Measurements from ENCODE around the gene NT5M.
"Not testable (repeated sequence)": the region's sequence is repeated elsewhere in the genome, so short reads cannot be mapped to it uniquely, and the experiment has no call there.

NT5M gene

DNA sequence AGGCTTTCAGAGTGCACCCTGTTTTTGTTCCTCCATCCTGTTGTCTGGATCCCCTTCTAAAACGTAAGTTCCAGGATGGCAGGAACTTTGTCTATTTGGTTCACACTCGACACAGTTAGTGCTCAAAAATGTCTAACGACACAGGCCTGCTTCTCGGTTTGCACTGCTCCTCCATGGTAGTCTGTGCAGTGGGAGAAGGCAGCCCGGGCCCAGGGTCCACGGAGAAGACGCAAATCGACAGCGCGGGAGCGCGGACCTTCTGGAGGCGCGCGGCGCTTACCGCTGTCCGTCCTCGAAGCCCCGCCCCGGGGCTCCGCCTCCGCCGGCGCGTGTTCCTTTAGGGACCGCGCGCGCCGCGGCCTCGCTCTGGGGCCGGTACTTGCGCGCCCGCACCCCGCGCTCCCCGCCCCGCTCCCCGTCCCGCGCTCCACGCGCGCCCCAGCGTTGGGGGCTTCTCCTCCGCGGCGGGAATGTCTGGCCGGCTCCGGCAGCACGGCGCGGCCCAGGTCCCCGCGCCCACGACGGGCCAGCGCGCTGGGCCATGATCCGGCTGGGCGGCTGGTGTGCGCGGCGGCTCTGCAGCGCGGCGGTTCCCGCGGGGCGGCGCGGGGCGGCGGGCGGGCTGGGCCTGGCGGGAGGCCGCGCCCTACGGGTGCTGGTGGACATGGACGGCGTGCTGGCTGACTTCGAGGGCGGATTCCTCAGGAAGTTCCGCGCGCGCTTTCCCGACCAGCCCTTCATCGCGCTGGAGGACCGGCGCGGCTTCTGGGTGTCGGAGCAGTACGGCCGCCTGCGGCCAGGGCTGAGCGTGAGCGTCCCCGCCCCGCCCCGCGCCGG lies at the start of gene NT5M:
TSS of gene NT5M (plus strand) at position 364 of the 837 bp plus-strand sequence. CDS start at position 542, 178 bp downstream.
- H3K4me1 ChIP-seq (ENCODE audit: control insufficient read depth, insufficient read depth, low read length): peaks cover 5% of the 10 kb centered on the region
- H3K36me3 ChIP-seq (ENCODE audit: control insufficient read depth, insufficient read depth, low read length): no peaks in the 10 kb centered on the region
- H3K27me3 ChIP-seq (ENCODE audit: control insufficient read depth, insufficient read depth, low read length): no peaks in the 10 kb centered on the region
- H3K9ac ChIP-seq (ENCODE audit: low read length): no peak within 1 kb of the TSS
- peak within 1 kb of the TSS; percentile 72 for H3K27ac ChIP-seq (ENCODE audit: low read depth, low read length)
- H3K4me3 ChIP-seq (ENCODE audit: low read length): peak within 1 kb of the TSS; percentile 80

DNA sequence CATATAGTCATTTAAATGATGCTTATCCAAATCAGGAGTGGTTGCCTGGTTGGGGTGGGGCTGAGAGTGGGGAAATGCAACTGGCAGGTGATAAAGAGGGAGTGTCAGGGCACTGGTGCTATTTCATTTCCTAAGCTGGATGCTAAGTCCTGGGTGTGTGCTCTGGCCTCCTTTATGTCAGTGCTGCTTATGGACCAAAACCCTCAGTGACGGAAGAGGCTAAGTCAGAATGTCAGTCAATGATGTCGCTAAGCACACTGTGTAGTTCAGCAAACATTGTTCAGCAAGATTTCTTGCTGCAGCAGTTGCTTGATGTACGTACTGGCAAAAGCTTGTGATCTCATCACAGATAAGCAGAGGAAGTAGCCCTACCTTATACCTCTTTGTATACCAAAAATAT lies 49.8 kb upstream of the NT5M start:
- no peaks in the 10 kb centered on the region for H3K27me3 ChIP-seq (ENCODE audit: control insufficient read depth, insufficient read depth, low read length)
- H3K36me3 ChIP-seq (ENCODE audit: control insufficient read depth, insufficient read depth, low read length): peaks cover 26% of the 10 kb centered on the region
- no peak overlapping the region for H3K9ac ChIP-seq (ENCODE audit: low read length)
- H3K4me3 ChIP-seq (ENCODE audit: low read length): no peak overlapping the region
- no peak overlapping the region for H3K27ac ChIP-seq (ENCODE audit: low read depth, low read length)
- H3K4me1 ChIP-seq (ENCODE audit: control insufficient read depth, insufficient read depth, low read length): no peaks in the 10 kb centered on the region

DNA sequence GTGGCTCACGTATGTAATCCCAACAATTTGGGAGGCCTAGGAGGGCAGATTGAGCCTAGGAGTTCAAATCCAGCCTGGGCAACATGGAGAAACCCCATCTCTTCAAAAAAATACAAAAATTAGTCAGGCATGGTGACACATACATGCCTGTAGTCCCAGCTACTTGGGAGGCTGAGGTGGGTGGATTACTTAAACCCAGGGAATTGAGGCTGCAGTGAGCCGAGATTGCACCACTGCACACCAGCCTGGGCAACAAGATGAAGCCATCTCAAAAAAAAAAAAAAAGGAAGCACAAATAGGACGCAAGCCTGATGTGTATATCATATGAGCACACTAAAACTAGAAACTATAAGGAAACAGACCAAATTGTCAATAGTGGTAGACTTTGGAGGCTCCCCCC lies 49.1 kb upstream of the NT5M start:
- H3K36me3 ChIP-seq (ENCODE audit: control insufficient read depth, insufficient read depth, low read length): peaks cover 28% of the 10 kb centered on the region
- H3K9ac ChIP-seq (ENCODE audit: low read length): no peak overlapping the region
- no peak overlapping the region for H3K4me3 ChIP-seq (ENCODE audit: low read length)
- H3K27me3 ChIP-seq (ENCODE audit: control insufficient read depth, insufficient read depth, low read length): no peaks in the 10 kb centered on the region
- H3K4me1 ChIP-seq (ENCODE audit: control insufficient read depth, insufficient read depth, low read length): no peaks in the 10 kb centered on the region
- no peak overlapping the region for H3K27ac ChIP-seq (ENCODE audit: low read depth, low read length)

DNA sequence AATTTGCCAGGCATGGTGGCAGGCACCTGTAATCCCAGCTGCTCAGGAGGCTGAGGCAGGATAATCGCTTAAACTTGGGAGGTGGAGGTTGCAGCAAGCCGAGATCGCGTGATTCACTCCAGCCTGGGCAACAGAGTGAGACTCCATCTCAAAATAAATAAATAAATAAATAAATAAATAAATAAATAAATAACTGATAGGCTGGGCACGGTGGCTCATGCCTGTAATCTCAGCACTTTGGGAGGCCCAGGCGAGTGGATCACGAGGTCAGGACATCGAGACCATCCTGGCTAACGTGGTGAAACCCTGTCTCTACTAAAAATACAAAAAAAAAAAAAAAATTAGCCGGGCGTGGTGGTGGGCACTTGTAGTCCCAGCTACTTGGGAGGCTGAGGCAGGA lies 47.5 kb upstream of the NT5M start:
- H3K27ac ChIP-seq (ENCODE audit: low read depth, low read length); H3K4me1 ChIP-seq (ENCODE audit: control insufficient read depth, insufficient read depth, low read length); H3K9ac ChIP-seq (ENCODE audit: low read length); H3K27me3 ChIP-seq (ENCODE audit: control insufficient read depth, insufficient read depth, low read length); H3K4me3 ChIP-seq (ENCODE audit: low read length): not testable (repeated sequence)
- H3K36me3 ChIP-seq (ENCODE audit: control insufficient read depth, insufficient read depth, low read length): peaks cover 36% of the 10 kb centered on the region

DNA sequence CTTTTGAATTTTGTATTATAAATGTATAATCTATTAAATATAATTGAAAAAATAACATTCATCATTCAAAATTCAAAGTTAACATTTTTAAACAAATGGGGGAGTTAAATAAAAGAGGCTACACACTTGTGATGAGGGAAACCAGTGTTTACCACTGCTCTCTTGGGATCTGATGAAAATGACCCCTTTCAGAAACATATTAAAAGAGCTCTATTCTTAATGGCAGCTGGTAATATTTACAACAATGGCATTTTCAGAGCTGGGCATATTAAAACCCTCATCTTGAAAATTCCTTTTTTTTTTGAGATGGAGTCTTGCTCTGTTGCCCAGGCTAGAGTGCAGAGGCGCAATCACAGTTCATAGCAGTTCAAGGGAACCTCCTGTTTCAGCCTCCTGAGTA lies 46.9 kb upstream of the NT5M start:
- Histone ChIP-seq H3K36me3 (ENCODE audit: control insufficient read depth, insufficient read depth, low read length) (peaks cover 36% of the 10 kb centered on the region), H3K4me3 (ENCODE audit: low read length) (no peak overlapping the region), H3K9ac (ENCODE audit: low read length) (no peak overlapping the region), H3K27me3 (ENCODE audit: control insufficient read depth, insufficient read depth, low read length) (no peaks in the 10 kb centered on the region), H3K27ac (ENCODE audit: low read depth, low read length) (no peak overlapping the region), H3K4me1 (ENCODE audit: control insufficient read depth, insufficient read depth, low read length) (no peaks in the 10 kb centered on the region)

DNA sequence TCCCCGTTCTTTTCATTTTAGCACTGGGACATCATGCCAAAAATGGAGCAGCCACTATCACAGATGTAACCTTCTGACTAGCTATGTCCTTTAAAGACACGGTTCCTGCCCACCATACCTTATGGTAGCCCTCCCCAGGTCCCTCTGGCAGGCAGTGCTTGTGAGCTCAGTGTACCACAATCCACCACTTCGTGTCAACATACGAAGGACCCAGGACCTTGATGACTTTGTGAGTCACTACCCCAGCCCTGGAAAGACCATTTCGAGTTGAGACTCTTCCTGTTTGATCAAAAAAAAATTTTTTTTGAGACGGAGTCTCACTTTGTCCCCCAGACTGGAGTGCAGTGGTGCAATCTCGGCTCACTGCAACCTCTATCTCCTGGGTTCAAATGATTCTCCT lies 45.2 kb upstream of the NT5M start:
- Histone ChIP-seq H3K36me3 (ENCODE audit: control insufficient read depth, insufficient read depth, low read length) (peaks cover 29% of the 10 kb centered on the region), H3K4me1 (ENCODE audit: control insufficient read depth, insufficient read depth, low read length) (no peaks in the 10 kb centered on the region), H3K27ac (ENCODE audit: low read depth, low read length) (no peak overlapping the region), H3K27me3 (ENCODE audit: control insufficient read depth, insufficient read depth, low read length) (no peaks in the 10 kb centered on the region), H3K9ac (ENCODE audit: low read length) (no peak overlapping the region), H3K4me3 (ENCODE audit: low read length) (no peak overlapping the region)

DNA sequence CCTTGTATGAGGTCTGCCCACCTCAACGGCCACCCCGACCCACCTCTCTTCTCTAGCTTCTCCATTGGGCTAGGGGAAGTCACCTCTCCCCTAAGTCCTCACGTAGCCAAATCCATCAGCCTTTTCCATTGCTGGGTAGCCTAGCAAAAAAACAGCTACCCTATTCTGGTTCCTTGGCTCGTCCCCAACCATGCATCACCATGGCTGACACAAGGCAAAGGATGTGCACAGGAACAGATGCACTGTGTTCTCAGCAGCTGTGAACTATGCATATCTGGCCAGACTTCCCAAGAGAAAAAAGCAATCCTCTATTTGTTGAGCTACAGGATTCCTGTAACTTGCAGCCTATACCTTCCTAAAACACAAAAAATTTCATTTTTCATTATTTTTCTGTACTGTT lies 44.2 kb upstream of the NT5M start:
- H3K4me1 ChIP-seq (ENCODE audit: control insufficient read depth, insufficient read depth, low read length): no peaks in the 10 kb centered on the region
- no peak overlapping the region for H3K9ac ChIP-seq (ENCODE audit: low read length)
- no peak overlapping the region for H3K4me3 ChIP-seq (ENCODE audit: low read length)
- H3K36me3 ChIP-seq (ENCODE audit: control insufficient read depth, insufficient read depth, low read length): peaks cover 28% of the 10 kb centered on the region
- H3K27me3 ChIP-seq (ENCODE audit: control insufficient read depth, insufficient read depth, low read length): no peaks in the 10 kb centered on the region
- no peak overlapping the region for H3K27ac ChIP-seq (ENCODE audit: low read depth, low read length)

DNA sequence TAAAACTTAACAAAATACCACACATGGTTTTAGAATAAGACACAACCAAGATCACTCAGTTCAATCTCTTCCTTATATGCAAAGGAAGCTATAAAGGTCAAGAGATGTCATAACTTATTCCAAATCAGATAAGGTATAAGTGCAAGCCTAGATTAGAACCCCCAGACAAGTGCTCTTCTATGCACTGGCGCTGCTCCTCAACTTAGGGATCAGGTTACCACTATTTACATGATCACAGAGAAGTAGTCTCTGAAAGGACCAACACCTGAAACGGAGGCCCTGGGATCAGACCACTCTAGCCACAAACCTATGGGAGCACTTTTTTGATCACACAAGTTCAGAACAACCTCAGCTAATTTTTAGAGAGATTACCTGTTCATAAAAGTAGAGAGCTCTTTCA lies 38.7 kb upstream of the NT5M start:
- H3K9ac ChIP-seq (ENCODE audit: low read length): no peak overlapping the region
- no peak overlapping the region for H3K27ac ChIP-seq (ENCODE audit: low read depth, low read length)
- no peaks in the 10 kb centered on the region for H3K27me3 ChIP-seq (ENCODE audit: control insufficient read depth, insufficient read depth, low read length)
- H3K4me1 ChIP-seq (ENCODE audit: control insufficient read depth, insufficient read depth, low read length): no peaks in the 10 kb centered on the region
- peaks cover 21% of the 10 kb centered on the region for H3K36me3 ChIP-seq (ENCODE audit: control insufficient read depth, insufficient read depth, low read length)
- H3K4me3 ChIP-seq (ENCODE audit: low read length): no peak overlapping the region

DNA sequence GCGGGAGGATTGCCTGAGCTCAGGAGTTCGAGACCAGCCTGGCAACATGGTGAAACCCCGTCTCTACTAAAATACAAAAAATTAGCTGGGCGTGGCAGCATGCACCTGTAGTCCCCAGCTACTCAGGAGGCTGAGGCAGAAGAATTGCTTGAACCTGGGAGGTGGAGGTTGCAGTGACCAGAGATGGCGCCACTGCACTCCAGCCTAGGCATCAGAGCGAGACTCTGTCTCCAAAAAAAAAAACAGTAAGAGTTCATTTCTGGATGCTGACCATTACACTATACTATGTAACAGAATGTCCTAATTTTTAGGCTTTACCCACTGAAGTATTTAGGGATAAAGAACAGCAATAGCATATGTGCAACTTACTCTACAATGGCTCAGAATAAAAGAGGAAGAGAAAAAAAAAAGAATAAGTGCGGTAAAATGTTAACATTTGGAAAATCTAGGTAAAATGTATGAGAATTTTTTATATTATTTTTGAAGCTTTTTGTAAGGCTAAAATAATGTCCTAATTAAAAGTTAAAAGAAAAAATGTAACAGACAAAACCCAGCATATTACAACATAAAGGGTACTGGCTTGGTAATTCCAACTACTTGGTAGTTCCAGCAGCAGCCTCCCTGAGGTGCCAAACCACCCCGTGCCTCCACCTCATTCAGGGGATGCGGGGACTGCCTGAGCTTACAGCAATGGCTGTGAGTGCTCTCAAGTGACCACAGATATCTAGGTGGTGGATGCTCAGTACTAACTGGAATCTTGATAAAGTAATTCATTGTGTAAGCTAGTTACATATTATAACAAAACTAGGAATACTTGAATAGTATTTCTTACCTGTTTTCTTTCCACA lies 33.0 kb upstream of the NT5M start:
- H3K36me3 ChIP-seq (ENCODE audit: control insufficient read depth, insufficient read depth, low read length): peaks cover 24% of the 10 kb centered on the region
- H3K27ac ChIP-seq (ENCODE audit: low read depth, low read length): no peak overlapping the region
- no peak overlapping the region for H3K4me3 ChIP-seq (ENCODE audit: low read length)
- H3K9ac ChIP-seq (ENCODE audit: low read length): no peak overlapping the region
- H3K27me3 ChIP-seq (ENCODE audit: control insufficient read depth, insufficient read depth, low read length): no peaks in the 10 kb centered on the region
- H3K4me1 ChIP-seq (ENCODE audit: control insufficient read depth, insufficient read depth, low read length): no peaks in the 10 kb centered on the region

DNA sequence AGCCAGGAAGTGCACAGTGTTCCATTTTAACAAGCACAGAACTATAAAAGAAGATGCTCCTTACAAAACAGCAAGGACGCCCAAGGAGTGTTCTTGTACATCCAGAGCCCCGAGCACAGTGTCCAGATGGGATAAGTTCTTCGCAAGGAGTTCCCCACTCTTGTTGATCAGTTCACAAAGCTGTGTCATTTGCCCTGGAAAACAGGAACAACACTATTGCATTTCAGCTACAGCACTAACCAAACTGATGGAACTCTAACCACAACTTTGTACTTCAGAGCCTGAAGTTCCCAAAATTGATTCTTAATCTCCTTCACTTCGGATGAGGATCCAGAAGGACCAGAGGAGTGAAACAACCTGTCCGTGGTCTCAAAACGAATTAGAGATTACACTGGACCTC lies 27.2 kb upstream of the NT5M start:
- Histone ChIP-seq H3K9ac (ENCODE audit: low read length) (no peak overlapping the region), H3K36me3 (ENCODE audit: control insufficient read depth, insufficient read depth, low read length) (peaks cover 18% of the 10 kb centered on the region), H3K27ac (ENCODE audit: low read depth, low read length) (no peak overlapping the region), H3K27me3 (ENCODE audit: control insufficient read depth, insufficient read depth, low read length) (no peaks in the 10 kb centered on the region), H3K4me3 (ENCODE audit: low read length) (no peak overlapping the region), H3K4me1 (ENCODE audit: control insufficient read depth, insufficient read depth, low read length) (peaks cover 5% of the 10 kb centered on the region)

DNA sequence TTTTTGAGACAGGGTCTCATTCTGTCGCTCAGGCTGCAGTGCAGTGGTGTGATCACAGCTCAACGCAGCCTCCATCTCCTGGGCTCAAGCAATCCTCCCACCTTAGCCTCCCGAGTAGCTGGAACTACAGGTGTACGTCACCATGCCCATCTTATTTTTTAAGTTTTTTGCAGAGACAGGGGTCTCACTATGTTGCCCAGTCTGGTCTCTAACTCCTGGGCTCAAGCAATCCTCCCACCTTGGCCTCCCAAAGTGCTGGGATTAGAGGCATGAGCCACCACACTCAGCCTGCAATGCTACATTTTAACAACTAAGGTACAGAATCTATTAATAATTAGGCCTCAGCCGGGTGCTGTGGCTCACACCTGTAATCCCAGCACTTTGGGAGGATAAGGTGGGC lies 25.7 kb upstream of the NT5M start:
- H3K4me3 ChIP-seq (ENCODE audit: low read length); H3K27me3 ChIP-seq (ENCODE audit: control insufficient read depth, insufficient read depth, low read length); H3K27ac ChIP-seq (ENCODE audit: low read depth, low read length); H3K9ac ChIP-seq (ENCODE audit: low read length); H3K4me1 ChIP-seq (ENCODE audit: control insufficient read depth, insufficient read depth, low read length): not testable (repeated sequence)
- H3K36me3 ChIP-seq (ENCODE audit: control insufficient read depth, insufficient read depth, low read length): peaks cover 18% of the 10 kb centered on the region

DNA sequence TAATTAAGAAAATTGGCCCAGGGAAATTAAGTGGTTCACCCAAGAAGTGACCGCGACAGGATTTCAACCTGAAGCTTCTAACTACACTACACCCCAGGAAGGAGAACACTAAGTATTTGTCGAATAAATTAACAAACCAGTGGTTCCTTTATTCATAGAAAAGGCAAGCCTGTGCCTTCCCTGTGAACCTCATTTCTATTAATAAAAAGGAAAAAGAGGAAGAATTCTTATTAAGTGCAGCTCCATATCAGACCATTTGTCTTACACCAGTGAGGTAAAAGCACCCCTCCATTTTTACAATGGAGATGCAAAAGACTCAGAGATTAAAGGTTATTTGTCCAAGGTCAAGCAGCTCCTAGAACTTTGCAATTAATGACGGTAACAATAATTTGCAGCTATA lies 23.9 kb upstream of the NT5M start:
- H3K27ac ChIP-seq (ENCODE audit: low read depth, low read length): no peak overlapping the region

More for the DNA sequence above, 23.9 kb upstream of the NT5M start:
- H3K9ac ChIP-seq (ENCODE audit: low read length): no peak overlapping the region
- peaks cover 8% of the 10 kb centered on the region for H3K4me1 ChIP-seq (ENCODE audit: control insufficient read depth, insufficient read depth, low read length)
- H3K36me3 ChIP-seq (ENCODE audit: control insufficient read depth, insufficient read depth, low read length): peaks cover 3% of the 10 kb centered on the region
- no peaks in the 10 kb centered on the region for H3K27me3 ChIP-seq (ENCODE audit: control insufficient read depth, insufficient read depth, low read length)
- H3K4me3 ChIP-seq (ENCODE audit: low read length): peak overlapping the region; percentile 13

Data from rectal smooth muscle tissue (tissue), 1 donor.